Measurements from ENCODE around the gene GRIK4.

GRIK4 gene

GRCh38 chr11:120929090-120929489, 417.5 kb downstream of the GRIK4 start:
- Histone ChIP-seq H3K9me3 (ENCODE audit: insufficient read depth, low read depth, low read length) (no peaks in the 10 kb centered on the region), H3F3A (ENCODE audit: low read depth) (no peaks in the 10 kb centered on the region), H3K27me3 (ENCODE audit: insufficient read depth, low read length, poor library complexity, severe bottlenecking) (no peaks in the 10 kb centered on the region), H4K20me1 (ENCODE audit: insufficient read depth, low read length, poor library complexity, severe bottlenecking) (no peaks in the 10 kb centered on the region), H3K4me3 (ENCODE audit: low read length, poor library complexity, severe bottlenecking) (no peak overlapping the region), H3K9ac (ENCODE audit: low read depth, low read length, poor library complexity, severe bottlenecking) (no peak overlapping the region), H3K79me2 (ENCODE audit: insufficient read depth, low read length) (no peaks in the 10 kb centered on the region), H3K4me2 (ENCODE audit: low read depth, low read length, poor library complexity, severe bottlenecking) (no peak overlapping the region), H3K9me2 (replicated peaks; ENCODE audit: low read depth, low read length) (no peaks in the 10 kb centered on the region), H3K4me1 (ENCODE audit: insufficient read depth, low read length, poor library complexity, severe bottlenecking) (no peaks in the 10 kb centered on the region), H2AFZ (ENCODE audit: low read length) (no peak overlapping the region), H3K36me3 (ENCODE audit: insufficient read depth, low read length) (no peaks in the 10 kb centered on the region)
- TF ChIP-seq EZH2phosphoT487 (IDR thresholded peaks at IDR 0.05; ENCODE audit: borderline replicate concordance) (no peak), CTCF (conservative IDR thresholded peaks at IDR 0.05; ENCODE audit: low read length) (no peak)

- no peak overlapping the region for H2AFZ ChIP-seq (ENCODE audit: low read length)
- no peak overlapping the region for H3K4me2 ChIP-seq (ENCODE audit: low read depth, low read length, poor library complexity, severe bottlenecking)
- H3K9me2 ChIP-seq (replicated peaks; ENCODE audit: low read depth, low read length): no peaks in the 10 kb centered on the region
- H3K27me3 ChIP-seq (ENCODE audit: insufficient read depth, low read length, poor library complexity, severe bottlenecking): no peaks in the 10 kb centered on the region
- no peak overlapping the region for H3K4me3 ChIP-seq (ENCODE audit: low read length, poor library complexity, severe bottlenecking)
- H3K36me3 ChIP-seq (ENCODE audit: insufficient read depth, low read length): no peaks in the 10 kb centered on the region
- H3F3A ChIP-seq (ENCODE audit: low read depth): no peaks in the 10 kb centered on the region
- H3K9ac ChIP-seq (ENCODE audit: low read depth, low read length, poor library complexity, severe bottlenecking): no peak overlapping the region
- no peak for TF ChIP-seq EZH2phosphoT487 (IDR thresholded peaks at IDR 0.05; ENCODE audit: borderline replicate concordance)
- TF ChIP-seq CTCF (conservative IDR thresholded peaks at IDR 0.05; ENCODE audit: low read length): peak; percentile 85
- no peaks in the 10 kb centered on the region for H4K20me1 ChIP-seq (ENCODE audit: insufficient read depth, low read length, poor library complexity, severe bottlenecking)
- H3K9me3 ChIP-seq (ENCODE audit: insufficient read depth, low read depth, low read length): no peaks in the 10 kb centered on the region
- H3K4me1 ChIP-seq (ENCODE audit: insufficient read depth, low read length, poor library complexity, severe bottlenecking): no peaks in the 10 kb centered on the region
- H3K79me2 ChIP-seq (ENCODE audit: insufficient read depth, low read length): no peaks in the 10 kb centered on the region
Observed at GRCh38 chr11:120929664-120930154, 418.2 kb downstream of the GRIK4 start.

GRCh38 chr11:120931057-120931779, 419.7 kb downstream of the GRIK4 start:
- Histone ChIP-seq H3K79me2 (ENCODE audit: insufficient read depth, low read length) (no peaks in the 10 kb centered on the region), H3K9me3 (ENCODE audit: insufficient read depth, low read depth, low read length) (no peaks in the 10 kb centered on the region), H3K4me3 (ENCODE audit: low read length, poor library complexity, severe bottlenecking) (no peak overlapping the region), H3K9me2 (replicated peaks; ENCODE audit: low read depth, low read length) (no peaks in the 10 kb centered on the region), H3K27me3 (ENCODE audit: insufficient read depth, low read length, poor library complexity, severe bottlenecking) (no peaks in the 10 kb centered on the region), H3F3A (ENCODE audit: low read depth) (no peaks in the 10 kb centered on the region), H3K4me1 (ENCODE audit: insufficient read depth, low read length, poor library complexity, severe bottlenecking) (no peaks in the 10 kb centered on the region), H3K9ac (ENCODE audit: low read depth, low read length, poor library complexity, severe bottlenecking) (no peak overlapping the region), H4K20me1 (ENCODE audit: insufficient read depth, low read length, poor library complexity, severe bottlenecking) (no peaks in the 10 kb centered on the region), H2AFZ (ENCODE audit: low read length) (no peak overlapping the region), H3K36me3 (ENCODE audit: insufficient read depth, low read length) (no peaks in the 10 kb centered on the region), H3K4me2 (ENCODE audit: low read depth, low read length, poor library complexity, severe bottlenecking) (no peak overlapping the region)
- no peak for TF ChIP-seq EZH2phosphoT487 (IDR thresholded peaks at IDR 0.05; ENCODE audit: borderline replicate concordance)
- TF ChIP-seq CTCF (conservative IDR thresholded peaks at IDR 0.05; ENCODE audit: low read length): peak; percentile 29; the same call in 1 of the 2 replicates
